Measurements from ENCODE around the gene CDC27.

DNA sequence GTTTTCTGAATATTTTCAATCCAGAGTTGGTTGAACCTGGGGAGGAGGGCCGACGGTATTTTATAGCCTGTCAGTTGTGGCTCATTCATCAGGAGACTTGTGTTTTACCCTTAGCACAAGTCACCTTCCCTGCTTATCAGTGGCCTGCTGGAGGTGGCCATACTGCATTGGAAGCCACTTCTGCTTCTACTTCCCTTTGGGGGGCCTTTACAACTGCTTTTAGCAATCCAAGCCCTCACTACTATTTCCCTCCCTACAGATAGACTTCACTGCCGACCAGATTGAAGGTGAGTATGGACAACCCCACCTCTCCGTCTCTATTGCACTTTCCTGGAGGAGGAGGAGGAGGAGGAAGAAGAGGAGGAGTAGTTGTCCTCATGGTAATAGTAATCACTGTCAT is 24.4 kb upstream of the CDC27 start:
- TF ChIP-seq CTCF (IDR thresholded peaks at IDR 0.05; ENCODE audit: insufficient read depth, low read length) = no peak
- no peak for TF ChIP-seq REST (IDR thresholded peaks at IDR 0.05; ENCODE audit: insufficient replicate concordance, low read depth)
